HTERT RPE-1 (cell line): ENCODE data around the gene ITGAX.

Experiments
- in situ Hi-C: fragments of 300-500 bp; cut with MboI; formaldehyde crosslinking; loops from 4 replicates; pipeline ENCODE4 v1.14.3; 2020; ENCODE audit warnings: low sequenced_read_pairs

Gene ITGAX

DNA sequence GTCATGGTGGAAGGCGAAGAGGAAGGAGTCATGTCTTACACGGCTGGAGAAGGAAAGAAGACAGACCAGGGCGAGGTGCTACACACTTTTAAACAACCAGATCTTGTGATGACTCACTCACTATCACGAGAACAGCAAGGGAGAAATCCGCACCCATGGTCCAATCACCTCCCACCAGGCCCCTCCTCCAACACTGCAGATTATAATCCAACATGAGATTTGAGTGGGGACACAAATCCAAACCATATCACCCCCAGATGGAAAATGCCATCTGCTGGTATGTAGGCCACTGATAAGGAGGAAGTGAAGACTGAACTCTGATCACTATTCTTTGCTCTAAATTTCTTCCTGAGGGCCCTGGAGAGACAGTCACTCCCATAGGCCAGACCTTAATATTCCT lies 7.5 kb upstream of the ITGAX start:
- in situ Hi-C loops = no loop called here

DNA sequence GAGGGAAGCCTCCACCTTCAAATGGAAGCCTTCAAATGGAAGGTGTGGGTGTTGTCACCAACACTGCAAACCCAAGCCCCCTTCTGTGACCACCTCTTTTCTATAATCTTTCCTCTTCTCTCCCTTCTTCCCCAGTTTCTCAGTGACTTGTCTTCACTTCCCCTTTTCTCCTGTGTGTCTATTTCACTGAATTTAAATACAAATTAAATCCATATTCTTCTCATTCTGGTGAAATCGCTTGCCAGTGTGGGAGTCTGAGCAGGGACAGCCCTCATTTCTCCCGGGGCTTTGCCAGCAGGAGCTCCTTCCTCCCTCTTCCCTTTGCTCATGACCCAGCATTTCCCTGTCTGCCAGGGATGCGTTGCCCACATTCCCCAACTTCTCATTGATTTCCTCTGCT lies 6.4 kb upstream of the ITGAX start:
- in situ Hi-C loops = no loop called here

DNA sequence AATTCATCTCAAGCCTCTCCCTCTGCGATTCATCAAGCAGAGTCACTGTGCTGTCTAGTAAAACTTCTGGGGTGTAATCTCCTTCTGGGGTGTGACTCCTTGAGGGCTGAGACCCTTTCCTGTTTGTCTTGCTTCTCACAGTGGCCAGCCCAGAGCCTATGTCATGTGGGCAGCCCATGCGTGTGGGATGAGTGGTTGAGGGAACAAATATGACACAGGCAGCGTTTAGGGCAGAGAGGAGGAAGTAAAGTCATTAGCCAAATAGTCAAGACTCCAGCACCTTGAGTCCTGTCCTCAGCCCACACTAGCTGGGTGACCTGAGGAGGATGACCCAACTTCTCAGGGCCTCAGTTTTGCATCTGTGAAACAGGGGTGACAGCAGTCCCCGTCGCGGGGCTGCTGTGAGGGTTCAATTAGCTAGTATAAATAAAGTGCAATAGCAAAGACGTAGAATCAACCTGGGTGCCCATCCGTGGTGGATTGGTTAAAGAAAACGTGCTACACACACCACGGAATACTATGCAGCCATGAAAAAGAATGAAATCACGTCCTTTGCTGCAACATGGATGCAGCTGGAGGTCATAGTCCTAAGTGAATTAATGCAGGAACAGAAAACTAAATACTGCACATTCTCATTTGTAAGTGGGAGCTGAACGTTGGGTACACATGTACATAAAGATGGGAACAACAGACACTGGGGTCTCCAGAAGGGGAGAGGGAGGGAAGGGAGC lies 4.5 kb upstream of the ITGAX start:
- in situ Hi-C loops = no loop called here

DNA sequence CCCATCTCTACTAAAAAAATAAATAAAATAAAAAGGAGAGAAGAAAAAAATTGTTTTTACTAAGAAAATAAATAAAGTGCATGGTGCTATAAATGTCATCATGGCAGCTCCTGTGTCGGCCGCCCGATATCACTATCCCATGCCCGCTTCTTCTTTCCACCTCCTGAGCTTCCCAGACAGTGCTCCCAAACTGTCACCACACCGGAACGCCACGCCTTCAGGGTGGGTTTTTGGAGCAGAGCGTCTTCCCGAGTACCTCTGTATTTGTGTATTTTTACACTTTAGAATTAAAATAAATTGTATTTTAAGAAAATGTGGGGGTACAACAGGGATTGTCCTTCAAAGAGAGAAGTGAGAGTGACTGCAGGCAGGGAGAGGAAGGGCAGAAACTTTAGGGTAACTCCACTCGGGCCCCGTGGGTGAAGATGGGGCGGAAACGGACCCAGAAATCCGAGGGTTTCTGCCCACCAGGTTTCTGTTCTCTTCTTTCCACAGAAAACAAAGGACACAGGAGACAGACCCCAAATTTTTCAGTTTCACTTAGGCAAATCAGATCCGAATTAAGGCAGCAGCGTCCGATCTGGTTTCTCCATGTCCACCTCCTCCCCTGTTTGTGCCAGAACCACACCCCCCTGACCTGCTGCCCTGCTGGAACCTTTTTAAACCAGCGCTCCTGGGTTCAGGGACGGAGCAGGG lies 3.6 kb upstream of the ITGAX start:
- in situ Hi-C loops = no loop called here

DNA sequence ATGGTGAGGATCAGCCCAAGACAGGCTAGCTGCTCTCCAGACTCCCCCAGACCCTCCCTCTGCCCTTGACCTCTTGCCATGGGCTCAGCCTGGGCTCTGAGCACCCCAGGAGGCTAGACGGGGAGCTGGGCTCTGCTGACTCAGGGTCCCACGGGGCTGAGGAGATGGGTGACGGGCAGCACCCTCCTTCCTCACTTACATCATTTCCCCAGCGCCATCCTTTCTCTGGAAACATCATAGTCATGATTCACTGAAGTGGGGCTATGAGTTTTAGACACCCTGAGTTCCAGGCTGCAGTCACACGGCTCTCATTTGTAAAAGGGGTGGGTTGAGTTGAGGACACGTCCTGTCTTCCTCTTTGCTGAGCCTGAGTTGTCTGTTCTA lies 3.0 kb upstream of the ITGAX start:
- in situ Hi-C loops = no loop called here

DNA sequence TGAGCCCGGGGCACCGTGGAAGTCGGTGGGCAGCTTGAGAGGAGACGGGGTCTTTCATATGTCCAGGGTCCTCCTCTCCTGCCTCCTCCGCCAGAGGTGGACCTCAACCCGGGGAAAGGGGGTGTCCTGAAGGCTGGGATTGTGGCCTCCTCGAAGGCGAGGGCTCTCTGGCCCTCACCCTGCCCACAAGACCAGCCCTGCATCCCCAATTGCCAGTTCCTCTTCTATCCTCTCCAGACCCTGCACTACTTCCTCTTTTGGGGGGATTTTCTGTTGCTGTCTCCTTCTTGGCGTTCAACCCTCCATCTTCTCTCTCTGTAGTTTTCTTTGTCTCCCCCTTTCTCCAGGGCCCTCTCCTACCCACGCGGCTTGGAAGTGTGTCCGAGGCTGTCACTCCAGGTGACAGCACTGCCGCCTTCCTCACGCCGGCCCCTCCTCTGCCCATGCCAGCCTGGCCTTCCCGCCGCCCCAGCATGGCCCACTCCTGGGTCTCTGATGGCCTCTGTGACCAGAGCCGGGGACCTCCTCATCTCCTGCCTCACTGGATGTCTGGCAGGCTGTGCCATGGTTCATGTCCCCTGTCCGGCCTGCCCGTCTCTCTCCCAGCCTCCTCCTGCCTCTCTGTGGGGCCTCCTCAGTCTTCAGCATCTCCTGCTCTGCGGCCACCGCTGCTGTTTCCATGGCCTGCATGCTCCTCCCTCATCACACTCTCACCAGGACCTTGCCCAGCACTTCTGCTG lies 2.4 kb upstream of the ITGAX start:
- in situ Hi-C loops = no loop called here

DNA sequence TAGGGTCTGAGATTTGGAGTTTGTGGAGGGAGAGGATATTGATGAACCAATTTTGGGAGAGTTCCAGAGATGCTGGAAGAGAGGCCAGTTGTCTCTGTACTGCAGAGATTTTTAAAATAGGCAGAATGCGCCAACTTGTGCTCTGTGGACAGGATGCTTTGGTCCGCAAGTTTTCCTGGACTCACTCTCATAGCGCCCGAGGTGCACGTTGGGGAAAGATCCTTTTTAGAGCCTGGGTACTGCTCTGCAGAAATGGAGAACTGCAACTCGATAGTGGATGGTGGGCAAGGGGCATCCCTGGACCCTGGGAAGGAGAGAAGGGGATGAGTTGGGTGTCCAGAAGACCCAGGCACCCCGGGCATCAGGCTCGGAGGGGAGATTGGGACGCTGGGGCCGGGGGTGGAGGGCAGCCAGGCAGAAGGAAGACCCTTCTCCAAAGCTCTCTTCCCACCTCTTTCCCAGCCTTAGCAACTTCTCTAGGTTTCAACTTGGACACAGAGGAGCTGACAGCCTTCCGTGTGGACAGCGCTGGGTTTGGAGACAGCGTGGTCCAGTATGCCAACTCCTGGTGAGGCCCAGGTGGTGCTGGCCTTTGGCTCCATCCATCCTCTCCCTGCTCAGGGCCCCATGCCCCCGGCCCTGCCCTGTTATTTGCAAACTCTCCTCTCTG lies 590 bp downstream of the ITGAX start:
- in situ Hi-C loops = no loop called here

DNA sequence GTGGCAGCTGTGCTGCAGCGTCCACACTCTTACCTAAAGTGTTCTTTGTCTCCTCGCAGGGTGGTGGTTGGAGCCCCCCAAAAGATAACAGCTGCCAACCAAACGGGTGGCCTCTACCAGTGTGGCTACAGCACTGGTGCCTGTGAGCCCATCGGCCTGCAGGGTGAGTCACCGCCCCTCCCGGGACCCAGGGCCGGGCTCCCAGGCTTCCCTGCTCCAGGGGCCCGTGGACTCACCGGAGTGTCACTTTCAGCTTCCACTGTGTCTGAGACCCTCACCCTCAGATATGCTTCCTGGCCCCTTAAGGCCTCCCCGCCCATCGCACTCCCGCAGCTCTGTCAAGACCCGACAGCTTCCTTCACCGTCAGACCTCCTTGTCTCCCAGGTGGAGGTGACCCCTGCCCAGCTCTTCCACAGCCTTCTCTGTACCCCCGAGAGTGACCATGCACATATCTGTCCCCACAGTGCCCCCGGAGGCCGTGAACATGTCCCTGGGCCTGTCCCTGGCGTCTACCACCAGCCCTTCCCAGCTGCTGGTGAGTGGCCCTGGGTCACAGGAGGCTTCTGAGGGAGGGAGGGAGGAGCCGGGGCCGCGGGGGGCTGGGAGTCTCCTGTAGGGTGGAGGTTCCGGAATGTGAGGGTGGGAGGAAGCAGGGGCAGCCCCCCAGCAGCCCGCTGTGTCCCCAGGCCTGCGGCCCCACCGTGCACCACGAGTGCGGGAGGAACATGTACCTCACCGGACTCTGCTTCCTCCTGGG lies 1.8 kb downstream of the ITGAX start:
- in situ Hi-C loops = no loop called here

DNA sequence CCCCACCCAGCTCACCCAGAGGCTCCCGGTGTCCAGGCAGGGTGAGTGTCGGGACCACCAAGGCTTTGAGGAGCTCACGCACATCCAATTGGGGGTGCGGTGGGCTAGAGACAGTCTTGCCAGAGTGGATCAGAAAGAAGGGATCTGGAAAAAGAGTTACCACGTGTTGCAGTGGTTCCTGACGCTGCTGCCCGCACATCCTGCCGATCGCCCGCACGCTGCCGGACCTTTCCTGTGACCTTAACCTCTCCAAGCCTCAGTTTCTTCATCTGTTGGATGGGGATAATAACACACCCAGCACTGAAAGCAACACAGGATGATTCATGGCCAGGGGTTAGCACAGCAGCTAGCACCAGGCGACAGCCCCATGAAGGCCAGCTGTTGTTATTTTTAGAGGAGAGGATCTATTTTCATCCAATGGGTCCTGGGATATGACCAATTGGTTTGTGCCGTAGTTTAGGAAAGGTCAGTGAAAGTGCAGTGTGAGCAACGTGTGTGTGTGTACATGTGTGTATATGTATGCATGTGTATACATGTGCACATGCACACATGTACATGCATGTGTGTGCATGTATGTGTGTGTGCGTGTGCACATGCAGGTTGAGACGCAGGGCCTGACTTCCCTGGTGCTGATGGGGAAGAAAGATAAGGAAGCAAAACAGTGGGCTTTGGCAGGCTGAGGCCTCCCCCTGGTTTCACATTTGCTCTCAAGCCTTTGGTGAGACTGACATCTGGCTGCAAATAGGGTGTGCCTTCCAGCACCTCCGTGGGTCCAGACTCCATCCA lies 2.5 kb downstream of the ITGAX start:
- in situ Hi-C loops = no loop called here

DNA sequence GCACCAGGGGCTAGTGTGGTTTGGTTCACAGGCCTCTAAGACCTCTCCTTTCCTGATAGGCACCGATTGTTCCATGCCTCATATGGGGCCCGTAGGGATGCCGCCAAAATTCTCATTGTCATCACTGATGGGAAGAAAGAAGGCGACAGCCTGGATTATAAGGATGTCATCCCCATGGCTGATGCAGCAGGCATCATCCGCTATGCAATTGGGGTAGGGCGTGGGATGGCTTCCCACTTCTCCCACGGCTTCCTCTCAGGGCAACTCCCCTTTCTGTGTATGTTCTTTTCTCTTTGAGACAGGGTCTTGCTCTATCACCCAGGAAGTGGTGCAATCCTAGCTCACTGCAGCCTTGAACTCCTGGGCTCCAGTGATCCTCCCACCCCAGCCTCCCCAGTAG lies 5.3 kb downstream of the ITGAX start:
- in situ Hi-C loops = no loop called here

DNA sequence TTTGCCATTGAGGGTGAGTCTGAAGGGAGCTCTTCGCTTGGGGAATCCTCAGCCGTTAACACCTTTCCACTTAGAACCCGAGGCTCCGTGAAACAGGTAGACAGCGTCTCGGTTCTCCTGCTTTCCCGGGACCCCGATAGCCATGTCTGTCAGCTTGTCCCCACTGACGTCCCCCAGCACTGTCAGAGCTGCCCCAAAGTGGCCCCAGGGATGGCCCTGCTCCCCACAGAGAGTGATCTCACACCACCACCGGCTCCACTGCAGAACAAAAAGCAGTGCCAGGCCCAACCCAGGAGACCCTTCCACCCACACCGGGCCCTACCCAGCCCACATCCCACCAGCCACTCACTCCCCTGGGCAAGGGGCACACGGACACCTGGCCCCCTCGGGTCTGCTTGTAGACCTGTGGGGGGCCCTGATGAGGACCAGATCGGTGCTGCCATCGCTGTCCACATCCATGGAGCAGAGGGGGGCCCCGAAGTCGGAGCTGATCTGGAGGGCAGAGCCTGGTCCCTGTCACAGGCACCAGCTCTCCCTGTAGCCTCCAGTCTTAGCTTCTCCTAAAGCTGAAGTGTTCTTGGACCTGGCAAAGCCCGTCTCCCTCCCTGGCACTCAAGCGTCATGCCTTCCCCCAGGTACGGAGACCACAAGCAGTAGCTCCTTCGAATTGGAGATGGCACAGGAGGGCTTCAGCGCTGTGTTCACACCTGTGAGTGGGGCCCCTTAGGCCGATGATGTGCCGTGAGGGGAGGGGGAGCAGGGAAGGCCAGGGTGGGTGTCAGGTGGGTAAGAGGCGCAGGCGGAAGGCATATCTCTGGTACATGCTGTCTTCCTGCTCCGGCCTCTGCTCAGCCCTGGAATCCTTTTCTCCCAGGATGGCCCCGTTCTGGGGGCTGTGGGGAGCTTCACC lies 6.5 kb downstream of the ITGAX start:
- in situ Hi-C loops = no loop called here

DNA sequence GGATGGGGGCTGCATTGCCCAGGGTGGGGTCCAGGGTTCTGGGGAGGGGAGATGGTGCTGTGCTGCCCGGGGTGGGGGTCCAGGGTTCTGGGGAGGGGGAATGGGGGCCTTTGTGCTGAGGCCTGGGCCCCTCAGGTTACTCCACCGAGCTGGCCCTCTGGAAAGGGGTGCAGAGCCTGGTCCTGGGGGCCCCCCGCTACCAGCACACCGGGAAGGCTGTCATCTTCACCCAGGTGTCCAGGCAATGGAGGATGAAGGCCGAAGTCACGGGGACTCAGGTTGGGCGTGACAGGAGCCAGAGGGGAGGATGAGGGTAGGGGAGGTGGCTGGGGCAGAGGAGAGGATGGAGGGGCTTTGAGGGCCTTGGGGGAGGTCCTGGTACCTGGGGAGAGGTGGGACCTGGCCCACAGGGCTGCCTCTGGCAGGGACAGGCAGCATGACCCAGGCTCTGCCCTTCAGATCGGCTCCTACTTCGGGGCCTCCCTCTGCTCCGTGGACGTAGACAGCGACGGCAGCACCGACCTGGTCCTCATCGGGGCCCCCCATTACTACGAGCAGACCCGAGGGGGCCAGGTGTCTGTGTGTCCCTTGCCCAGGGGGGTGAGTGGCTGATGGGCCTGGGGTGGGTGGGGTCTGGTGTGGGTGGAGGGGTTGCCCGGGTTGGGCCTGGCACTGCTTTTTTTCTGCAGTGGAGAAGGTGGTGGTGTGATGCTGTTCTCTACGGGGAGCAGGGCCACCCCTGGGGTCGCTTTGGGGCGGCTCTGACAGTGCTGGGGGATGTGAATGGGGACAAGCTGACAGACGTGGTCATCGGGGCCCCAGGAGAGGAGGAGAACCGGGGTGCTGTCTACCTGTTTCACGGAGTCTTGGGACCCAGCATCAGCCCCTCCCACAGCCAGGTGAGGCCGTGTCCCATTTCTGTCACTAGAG lies 7.8 kb downstream of the ITGAX start:
- in situ Hi-C loops = no loop called here

DNA sequence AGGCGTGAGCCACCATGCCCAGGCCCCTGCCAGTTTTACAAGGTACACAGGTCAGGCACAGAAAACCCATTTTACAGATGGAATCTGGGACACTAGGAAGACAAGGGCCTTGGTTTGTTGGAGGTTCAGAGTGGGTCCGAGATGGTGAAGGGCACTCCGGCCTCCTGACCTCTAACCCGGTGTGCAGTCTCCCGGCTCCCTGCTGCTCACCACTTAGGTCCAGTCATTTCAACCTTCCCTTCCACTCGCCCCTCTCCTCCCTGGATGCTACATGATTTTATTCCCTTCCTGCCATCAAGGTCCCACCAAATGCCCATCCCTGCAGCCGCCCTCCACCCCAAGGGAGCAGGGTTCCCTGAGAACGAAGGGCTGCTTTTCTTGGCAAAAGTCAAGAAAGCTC lies 8.7 kb downstream of the ITGAX start:
- in situ Hi-C loops = no loop called here

DNA sequence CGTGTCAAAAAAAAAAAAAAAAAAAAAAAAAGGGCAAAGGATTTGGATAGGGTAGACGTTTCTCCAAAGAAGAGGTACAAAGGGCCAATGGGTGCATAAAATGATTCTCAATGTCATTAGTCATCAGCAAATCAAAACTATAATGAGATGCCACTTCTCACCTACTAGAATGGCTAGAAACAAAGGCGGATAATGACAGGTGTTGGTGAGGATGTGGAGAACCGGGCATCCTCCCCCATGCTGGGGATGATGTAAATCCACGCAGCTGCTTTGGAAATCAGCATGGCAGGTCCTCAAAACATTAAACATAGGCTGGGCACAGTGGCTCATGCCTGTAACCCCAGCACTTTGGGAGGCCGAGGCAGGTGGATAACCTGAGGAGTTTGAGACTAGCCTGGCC lies 9.4 kb downstream of the ITGAX start:
- in situ Hi-C loops = no loop called here

DNA sequence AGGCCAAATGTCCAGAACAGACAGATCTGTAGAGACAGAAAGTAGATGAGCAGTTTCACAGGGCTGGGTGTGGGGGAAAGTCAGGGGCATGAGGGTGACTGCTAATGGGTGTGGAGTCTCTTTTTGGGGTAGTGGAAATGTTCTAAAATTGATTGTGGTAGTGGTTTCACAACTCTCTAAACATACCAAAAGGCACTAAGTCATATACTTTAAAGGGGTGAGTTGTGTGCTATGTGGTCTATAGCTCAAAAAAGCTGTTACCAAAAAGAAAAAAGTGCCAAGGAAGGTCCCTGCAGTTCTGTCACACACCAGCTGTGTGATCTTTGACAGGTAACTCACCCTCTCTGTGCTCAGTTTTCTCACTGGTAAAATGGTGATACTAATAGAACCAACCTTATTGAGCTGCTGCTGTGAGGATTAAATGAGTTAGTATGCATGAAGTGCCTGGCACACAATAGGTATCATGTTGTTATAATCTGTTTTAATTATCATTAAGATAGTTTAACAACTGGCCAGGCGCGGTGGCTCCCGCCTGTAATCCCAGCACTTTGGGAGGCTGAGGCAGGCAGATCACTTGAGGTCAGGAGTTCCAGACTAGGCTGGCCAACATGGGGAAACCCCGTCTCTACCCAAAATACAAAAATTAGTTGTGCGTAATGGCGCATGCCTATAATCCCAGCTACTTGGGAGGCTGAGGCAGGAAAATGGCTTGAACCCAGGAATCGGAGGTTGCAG lies 10.3 kb downstream of the ITGAX start:
- in situ Hi-C loops = no loop called here

DNA sequence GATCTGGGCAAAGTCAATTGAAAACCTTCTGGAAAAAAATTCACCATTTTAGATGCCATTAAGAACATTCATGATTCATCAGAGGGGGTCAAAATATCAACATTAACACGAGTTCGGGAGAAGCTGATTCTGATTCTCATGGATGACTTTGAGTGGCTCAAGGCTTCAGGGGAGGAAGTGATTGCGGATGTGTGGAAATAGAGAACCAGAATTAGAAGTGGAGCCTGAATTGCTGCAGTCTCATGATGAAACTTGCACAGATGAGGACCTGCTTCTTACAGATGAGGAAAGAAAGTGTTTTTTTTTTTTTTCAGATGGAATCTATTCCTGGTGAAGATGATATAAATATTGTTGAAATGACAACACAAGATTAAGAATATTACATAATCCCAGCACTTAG lies 12.9 kb downstream of the ITGAX start:
- in situ Hi-C loops = no loop called here

DNA sequence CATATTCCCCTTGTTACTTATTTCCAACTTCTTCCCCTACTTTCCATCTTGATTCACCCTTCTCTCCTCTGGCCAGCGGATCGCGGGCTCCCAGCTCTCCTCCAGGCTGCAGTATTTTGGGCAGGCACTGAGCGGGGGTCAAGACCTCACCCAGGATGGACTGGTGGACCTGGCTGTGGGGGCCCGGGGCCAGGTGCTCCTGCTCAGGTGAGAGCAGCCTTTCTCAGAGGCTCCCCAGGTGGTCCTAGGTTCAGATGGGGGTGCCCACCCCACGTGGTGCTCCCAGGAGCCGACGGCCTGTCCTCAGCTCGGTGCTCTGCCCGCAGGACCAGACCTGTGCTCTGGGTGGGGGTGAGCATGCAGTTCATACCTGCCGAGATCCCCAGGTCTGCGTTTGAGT lies 16.0 kb downstream of the ITGAX start:
- in situ Hi-C loops = no loop called here
